HG03457 (cell line): ENCODE measurements around the gene DYNLL2.
"Not testable (repeated sequence)": the region's sequence is repeated elsewhere in the genome, so short reads cannot be mapped to it uniquely, and the experiment has no call there.

Experiments
- ATAC-seq: cut with Tn5 transposase; IDR thresholded peaks from one replicate; pipeline ENCODE4 v1.9.1; 2021; ENCODE audit warnings: moderate number of reproducible peaks; ENCODE audit not compliant: unreplicated experiment

DYNLL2 gene

GRCh38 chr17:58082870-58083490 is at the start of gene DYNLL2:
Gene DYNLL2, plus strand, starts transcription at chr17:58083419. Its CDS starts 3,672 bp downstream, at chr17:58087091.
- peak; percentile 52 for ATAC-seq

- ATAC-seq, result no peak
Observed at GRCh38 chr17:58039975-58040374, 43.2 kb upstream of the DYNLL2 start.

- ATAC-seq, result no peak
Observed at GRCh38 chr17:58040386-58040785, 42.8 kb upstream of the DYNLL2 start.

- ATAC-seq, result no peak
Observed at GRCh38 chr17:58041161-58041560, 42.1 kb upstream of the DYNLL2 start.

- no peak for ATAC-seq
Observed at GRCh38 chr17:58043221-58044181, 39.7 kb upstream of the DYNLL2 start.

- ATAC-seq, result not testable (repeated sequence)
Observed at GRCh38 chr17:58044256-58044655, 39.0 kb upstream of the DYNLL2 start.

GRCh38 chr17:58046239-58047094 is 36.8 kb upstream of the DYNLL2 start:
- no peak for ATAC-seq

GRCh38 chr17:58047376-58048150 is 35.7 kb upstream of the DYNLL2 start:
- ATAC-seq, result no peak

GRCh38 chr17:58049533-58049932 is 33.7 kb upstream of the DYNLL2 start:
- ATAC-seq, result no peak

- no peak for ATAC-seq
Observed at GRCh38 chr17:58050966-58051365, 32.3 kb upstream of the DYNLL2 start.

GRCh38 chr17:58051468-58051867 is 31.8 kb upstream of the DYNLL2 start:
- no peak for ATAC-seq

GRCh38 chr17:58052407-58052806 is 30.8 kb upstream of the DYNLL2 start:
- ATAC-seq, result no peak

- no peak for ATAC-seq
Observed at GRCh38 chr17:58052945-58053715, 30.1 kb upstream of the DYNLL2 start.

- no peak for ATAC-seq
Observed at GRCh38 chr17:58054641-58055040, 28.6 kb upstream of the DYNLL2 start.

- ATAC-seq, result no peak
Observed at GRCh38 chr17:58056476-58056875, 26.7 kb upstream of the DYNLL2 start.

GRCh38 chr17:58059141-58059540 is 24.1 kb upstream of the DYNLL2 start:
- no peak for ATAC-seq

- ATAC-seq, result no peak
Observed at GRCh38 chr17:58060596-58061191, 22.5 kb upstream of the DYNLL2 start.

GRCh38 chr17:58061672-58062071 is 21.5 kb upstream of the DYNLL2 start:
- no peak for ATAC-seq

GRCh38 chr17:58065238-58065637 is 18.0 kb upstream of the DYNLL2 start:
- no peak for ATAC-seq
